Endometrium (tissue), 2 donors: ENCODE measurements around the gene LRCH1.

ENCODE experiments used
- FAIRE-seq: peaks from 2 replicates; lab custom pipeline; 2012; peaks lifted over from hg19 to GRCh38; lab: Jason Lieb, UNC
- donor health status: control.
- donor health status: control.

Gene LRCH1

DNA sequence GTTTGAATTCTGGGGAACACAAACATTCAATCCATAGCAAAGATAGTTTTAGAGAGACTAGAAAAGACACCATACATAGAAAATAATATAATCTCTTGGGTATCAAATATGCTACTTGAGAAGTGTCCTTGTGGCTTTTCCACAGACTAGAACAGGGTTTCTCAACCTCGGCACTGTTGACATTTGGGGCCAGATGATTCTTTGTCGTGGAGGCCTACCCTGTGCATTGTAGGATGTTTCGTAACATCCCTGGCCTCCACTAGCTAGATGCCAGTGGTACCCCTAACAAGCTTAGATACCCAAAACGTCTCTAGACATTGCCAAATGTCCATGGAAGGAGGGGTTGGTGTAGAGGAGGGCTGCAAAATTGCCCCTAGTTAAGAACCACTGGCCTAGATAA is 246.2 kb downstream of the LRCH1 start:
- no peak for FAIRE-seq

DNA sequence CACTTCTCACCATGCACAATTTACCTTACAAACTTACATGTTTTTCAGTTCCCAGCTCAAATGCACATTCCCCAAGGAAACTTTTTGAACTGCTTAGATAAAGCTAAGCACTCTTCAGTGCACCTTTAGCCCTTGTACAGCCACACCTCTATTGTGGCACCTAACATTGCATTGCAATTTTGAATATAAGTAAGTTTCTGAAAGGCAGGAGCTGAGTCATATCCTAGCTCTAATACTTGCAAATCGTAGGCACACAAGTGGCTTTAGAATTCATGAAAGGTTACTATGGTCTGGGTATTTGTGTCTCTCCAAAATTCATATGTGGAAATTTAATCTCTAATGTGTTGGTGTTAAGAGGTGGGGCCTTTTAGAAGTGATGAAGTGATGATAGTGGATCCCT is 248.9 kb downstream of the LRCH1 start:
- no peak for FAIRE-seq
